Left hindlimb (tissue), 1 donor: Measurements from ENCODE around the gene EPS8L1.

ENCODE experiments used
- DNase-seq: peaks from one replicate; pipeline ENCODE4 v3.0.0-alpha.2; 2018

The EPS8L1 gene

DNA sequence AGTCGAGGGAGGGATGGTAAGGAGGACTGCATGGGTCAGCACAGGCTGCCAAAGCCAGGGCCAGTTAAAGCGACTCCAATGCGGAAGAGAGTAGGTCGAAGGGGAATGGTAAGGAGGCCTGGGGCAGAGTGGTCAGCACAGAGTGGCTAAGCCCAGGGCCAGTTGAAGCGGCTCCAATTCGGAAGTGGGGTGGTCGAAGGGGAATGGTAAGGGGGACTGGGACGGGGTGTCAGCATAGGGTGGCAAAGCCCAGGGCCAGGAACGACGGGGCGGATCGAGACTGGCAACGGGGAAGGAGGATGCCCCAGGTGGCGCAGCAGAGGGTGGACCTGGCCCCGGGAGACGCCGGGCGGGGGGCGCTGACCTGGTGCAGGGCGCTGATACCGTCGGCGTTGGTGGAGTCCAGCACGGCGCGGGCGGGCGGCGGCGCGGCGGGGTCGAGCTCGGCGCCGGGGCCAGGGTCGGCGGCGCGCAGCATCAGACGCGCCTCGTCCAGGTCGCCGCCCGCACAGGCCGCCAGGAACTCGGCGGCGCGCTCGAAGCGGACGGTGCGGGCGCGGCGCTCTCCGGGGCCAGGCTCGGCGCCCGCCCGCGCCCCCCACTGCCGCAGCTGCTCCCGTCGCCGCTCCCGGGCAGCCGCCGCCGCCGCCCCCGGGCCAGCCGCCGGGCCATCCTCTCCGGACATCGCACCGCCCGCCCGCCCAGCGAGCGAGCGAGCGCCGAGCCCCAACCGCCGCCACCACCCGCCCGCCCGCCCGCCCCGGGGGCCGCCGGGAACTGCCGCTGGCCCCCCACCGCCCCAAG lies 41.4 kb downstream of the EPS8L1 start, which contains the start of gene PPP1R12C:
Gene PPP1R12C (minus strand): TSS at position 779 of the 804 bp plus-strand sequence. CDS start 94 bp downstream, at position 685.
- no peak for DNase-seq

GRCh38 chr19:55117663-55118391 lies 42.2 kb downstream of the EPS8L1 start:
- peak; percentile 99 for DNase-seq

GRCh38 chr19:55118401-55118991 lies 42.8 kb downstream of the EPS8L1 start:
- no peak for DNase-seq

GRCh38 chr19:55119053-55119452 lies 43.4 kb downstream of the EPS8L1 start:
- no peak for DNase-seq

- no peak for DNase-seq
Measured at GRCh38 chr19:55131421-55131820, 55.8 kb downstream of the EPS8L1 start.

DNA sequence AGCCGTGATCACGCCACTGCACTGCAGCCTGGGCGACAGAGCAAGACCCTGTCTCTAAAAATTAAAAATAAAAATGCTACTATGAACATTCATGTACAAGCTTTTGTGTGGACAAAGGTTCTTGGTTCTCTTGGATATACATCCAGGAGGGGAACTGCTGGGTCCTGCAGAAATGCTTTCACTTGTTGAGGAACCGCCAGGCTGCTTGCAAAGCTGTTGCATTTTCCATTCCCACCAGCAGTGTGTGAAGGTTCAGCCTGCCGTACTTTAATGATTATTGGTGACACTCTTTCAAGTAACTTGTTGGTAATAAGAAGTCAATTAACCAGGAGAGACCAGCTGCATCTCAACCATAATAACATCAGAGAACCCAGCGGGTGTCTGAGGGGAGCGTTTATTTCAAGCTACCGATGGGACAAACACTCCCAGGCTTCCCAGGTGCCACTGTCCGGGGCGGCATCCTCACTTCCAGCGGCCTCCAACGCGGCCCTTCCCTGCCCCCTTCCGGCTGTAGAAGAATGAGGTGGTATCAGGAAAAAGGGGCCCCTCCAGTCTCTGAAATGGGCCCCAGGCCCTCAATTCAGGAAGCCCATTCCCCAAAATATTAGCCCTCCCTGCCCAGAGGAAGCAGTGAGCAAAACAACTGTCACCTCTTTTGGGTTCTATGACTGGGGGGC lies 56.9 kb downstream of the EPS8L1 start:
- no peak for DNase-seq

DNA sequence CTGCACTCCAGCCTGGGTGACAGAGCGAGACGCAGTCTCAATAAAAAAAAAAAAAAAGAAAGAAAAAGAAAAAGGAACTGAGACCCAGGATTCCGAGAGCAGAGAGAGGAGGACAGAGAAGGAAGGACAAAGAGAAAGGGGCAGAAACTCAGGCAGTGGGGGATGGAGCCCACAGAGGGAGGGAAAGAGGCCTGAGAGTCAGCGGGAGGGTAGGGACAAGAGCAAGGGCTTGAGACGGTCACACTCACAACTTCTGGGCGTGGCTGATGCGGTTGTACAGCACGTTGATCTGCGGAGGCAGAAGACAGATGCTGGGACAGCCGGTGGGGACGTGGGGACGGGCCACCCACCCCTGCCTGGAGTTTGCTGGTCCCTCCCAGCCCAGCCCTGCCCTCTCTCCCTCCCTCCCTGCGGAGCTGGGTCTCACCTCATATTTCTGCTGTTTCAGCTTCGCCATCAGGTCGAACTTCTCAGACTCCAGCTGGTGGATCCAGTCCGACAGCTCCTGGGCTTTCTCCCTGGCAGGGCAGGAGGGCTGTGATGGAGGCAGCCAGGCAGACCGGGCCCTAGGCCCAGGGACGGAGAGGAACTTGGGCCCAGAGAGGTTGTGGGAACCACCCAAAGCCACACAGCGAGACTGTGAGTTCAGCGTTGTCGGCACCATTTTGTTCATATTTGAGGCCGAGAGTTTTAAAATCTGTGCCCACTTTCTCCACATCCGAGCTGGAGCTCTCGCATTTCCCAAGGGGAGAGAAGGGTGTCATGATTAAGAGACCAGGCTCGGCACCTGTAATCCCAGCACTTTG lies 58.2 kb downstream of the EPS8L1 start:
- no peak for DNase-seq

- DNase-seq = no peak
Measured at GRCh38 chr19:55134736-55135135, 59.1 kb downstream of the EPS8L1 start.

- DNase-seq = no peak
Measured at GRCh38 chr19:55136399-55137102, 60.9 kb downstream of the EPS8L1 start.
